Liver (tissue), 9 donors: ENCODE measurements around the gene PCSK4. TPM values are rescaled to one million over a fixed set of nuclear protein-coding genes. Genes with fewer than 3 reads are reported as not detected.

Source experiments
- DNase-seq: peaks from one replicate; pipeline ENCODE4 v3.0.0-alpha.2; 2017; ENCODE audit warnings: low spot score
- H3K27ac ChIP-seq, 2 donors: one replicate each; pipeline ENCODE4 v1.7.0; 2013; ENCODE audit warnings: inconsistent platforms in 2 of 2, low read length in 2 of 2, control low read depth in 1 of 2, low read depth in 1 of 2, mild to moderate bottlenecking in 1 of 2
- H3K27me3 ChIP-seq, 4 donors: one replicate each; pipeline versions ENCODE4 v1.6.1 to v1.7.0; 2013; ENCODE audit warnings: low read length in 3 of 4, inconsistent platforms in 1 of 4, mild to moderate bottlenecking in 1 of 4, moderate library complexity in 1 of 4; ENCODE audit not compliant: control insufficient read depth in 4 of 4, insufficient read depth in 4 of 4
- H3K36me3 ChIP-seq, 4 donors: one replicate each; pipeline versions ENCODE4 v1.6.1 to v1.7.0; 2013; ENCODE audit warnings: low read length in 3 of 4, mild to moderate bottlenecking in 3 of 4, low read depth in 1 of 4, moderate library complexity in 1 of 4; ENCODE audit not compliant: control insufficient read depth in 4 of 4, insufficient read depth in 3 of 4
- H3K4me1 ChIP-seq, 4 donors: one replicate each; pipeline versions ENCODE4 v1.6.1 to v1.7.0; 2013; ENCODE audit warnings: low read length in 3 of 4, mild to moderate bottlenecking in 3 of 4, moderate library complexity in 1 of 4; ENCODE audit not compliant: control insufficient read depth in 4 of 4, insufficient read depth in 4 of 4
- H3K4me3 ChIP-seq, 3 donors: one replicate each; pipeline versions ENCODE4 v1.6.1 to v1.7.0; 2013; ENCODE audit warnings: low read length in 3 of 3, control low read depth in 1 of 3, low read depth in 1 of 3, mild to moderate bottlenecking in 1 of 3
- H3K9ac ChIP-seq, 2 donors: one replicate each; pipeline ENCODE4 v1.7.0; 2013; ENCODE audit warnings: low read length in 2 of 2, mild to moderate bottlenecking in 2 of 2, moderate library complexity in 2 of 2, control low read depth in 1 of 2, low read depth in 1 of 2
- H3K9me3 ChIP-seq, 4 donors: one replicate each; pipeline versions ENCODE4 v1.6.1 to v1.7.0; 2013; ENCODE audit warnings: low read length in 3 of 4; ENCODE audit not compliant: control insufficient read depth in 4 of 4
- ATF3 ChIP-seq: IDR thresholded peaks from 2 replicates; pipeline ENCODE4 v1.6.1; 2016; ENCODE audit warnings: antibody characterized with exemption
- CTCF ChIP-seq: fragments of 150-350 bp; IDR thresholded peaks from 2 replicates; pipeline ENCODE4 v1.5.1; 2017; ENCODE audit warnings: improper control_type of control experiment, low read depth, low read length; ENCODE audit not compliant: missing input control
- EGR1 ChIP-seq, 2 donors: IDR thresholded peaks; 2 replicates each; pipeline ENCODE4 v1.6.1; 2016 to 2018; ENCODE audit warnings: antibody characterized with exemption in 2 of 2, low read depth in 2 of 2
- FOXA1 ChIP-seq: IDR thresholded peaks from 2 replicates; pipeline ENCODE4 v1.6.1; 2016; ENCODE audit warnings: antibody characterized with exemption
- FOXA2 ChIP-seq: IDR thresholded peaks from 2 replicates; pipeline ENCODE4 v1.6.1; 2016; ENCODE audit warnings: antibody characterized with exemption
- GABPA ChIP-seq, 2 donors: IDR thresholded peaks in 1 of 2; conservative IDR thresholded peaks in 1 of 2; 2 replicates each; pipeline ENCODE4 v1.6.1; 2016; ENCODE audit warnings: antibody characterized with exemption in 2 of 2, mild to moderate bottlenecking in 1 of 2, moderate library complexity in 1 of 2
- HNF4A ChIP-seq, 2 donors: conservative IDR thresholded peaks; 2 replicates each; pipeline ENCODE4 v1.6.1; 2016; ENCODE audit warnings: antibody characterized with exemption in 2 of 2, mild to moderate bottlenecking in 2 of 2
- HNF4G ChIP-seq: IDR thresholded peaks from 2 replicates; pipeline ENCODE4 v1.6.1; 2016; ENCODE audit warnings: antibody characterized with exemption
- JUND ChIP-seq, 2 donors: IDR thresholded peaks; 2 replicates each; pipeline ENCODE4 v1.6.1; 2016; ENCODE audit warnings: antibody characterized with exemption in 2 of 2
- MAX ChIP-seq: IDR thresholded peaks from 2 replicates; pipeline ENCODE4 v1.6.1; 2016; ENCODE audit warnings: antibody characterized with exemption
- NR2F2 ChIP-seq: IDR thresholded peaks from 2 replicates; pipeline ENCODE4 v1.6.1; 2016; ENCODE audit warnings: antibody characterized with exemption
- RAD21 ChIP-seq, 2 donors: IDR thresholded peaks; 2 replicates each; pipeline ENCODE4 v1.6.1; 2016; ENCODE audit warnings: antibody characterized with exemption in 2 of 2, mild to moderate bottlenecking in 2 of 2
- REST ChIP-seq: IDR thresholded peaks from 2 replicates; pipeline ENCODE4 v1.6.1; 2016; ENCODE audit warnings: antibody characterized with exemption, mild to moderate bottlenecking
- RXRA ChIP-seq, 2 donors: IDR thresholded peaks; 2 replicates each; pipeline ENCODE4 v1.6.1; 2017 to 2018; ENCODE audit warnings: antibody characterized with exemption in 2 of 2, mild to moderate bottlenecking in 1 of 2
- SP1 ChIP-seq: IDR thresholded peaks from 2 replicates; pipeline ENCODE4 v1.6.1; 2018; ENCODE audit warnings: antibody characterized with exemption, mild to moderate bottlenecking
- TAF1 ChIP-seq: conservative IDR thresholded peaks from 2 replicates; pipeline ENCODE4 v1.6.1; 2016; ENCODE audit warnings: antibody characterized with exemption, mild to moderate bottlenecking
- YY1 ChIP-seq: IDR thresholded peaks from 2 replicates; pipeline ENCODE4 v1.6.1; 2016; ENCODE audit warnings: antibody characterized with exemption, mild to moderate bottlenecking
- ZBTB33 ChIP-seq: IDR thresholded peaks from 2 replicates; pipeline ENCODE4 v1.6.1; 2016; ENCODE audit warnings: antibody characterized with exemption
- WGBS: extraction: QIAGEN DNeasy Blood & Tissue Kit; methylation state at CpG from one replicate; pipeline ENCODE4 v1.1.7; 2013; 5-methylcytosine and 5-hydroxymethylcytosine counted together
- polyA plus RNA-seq, 2 donors: library from polyadenylated mRNA; stranded (reverse) in 1 of 2; unstranded in 1 of 2; fragments of 200-250 nt in 1 of 2; fragments of >200 nt in 1 of 2; fragmentation: Nextera tagmentation in 1 of 2; extraction: Ambion mirVana in 1 of 2; gene quantifications; one replicate each; pipeline versions ENCODE4 v1.2.1 to v1.2.3, GENCODE V29; 2013 to 2015
- total RNA-seq, 2 donors: library from RNA; depleted of rRNA; stranded (reverse); fragments of >200 nt; gene quantifications; one replicate each; pipeline ENCODE4 v1.2.3, GENCODE V29; 2014
- donor health status: healthy.
- donor health status: healthy.
- donor health status: healthy.
- donor health status: healthy.
- donor health status: healthy.

PCSK4 gene
- total and polyA plus RNA-seq, 4 donors, result 0.60 to 2.6 (median 1.9) TPM

- DNase-seq, result peak; percentile 92
- peak overlapping the region; percentile 21 to 56 (median 26) for H3K4me3 ChIP-seq
- no peaks in the 10 kb centered on the region for H3K9me3 ChIP-seq
- H3K9ac ChIP-seq, result no peak overlapping the region
- H3K27ac ChIP-seq, result peak overlapping the region; percentile 58 to 73
- H3K36me3 ChIP-seq, result no peaks in the 10 kb centered on the region
- TF ChIP-seq HNF4G, result no peak
- no peak for TF ChIP-seq YY1
- peak; percentile 96 for TF ChIP-seq MAX
- TF ChIP-seq FOXA1, result no peak
- TF ChIP-seq GABPA (IDR thresholded peaks at IDR 0.05 in 1 of 2, conservative IDR thresholded peaks at IDR 0.05 in 1 of 2), result peak in 1 of 2 donors; percentile 51
- TF ChIP-seq RAD21 (IDR thresholded peaks at IDR 0.05), result no peak
- no peak for TF ChIP-seq REST
- no peak for TF ChIP-seq CTCF
- TF ChIP-seq EGR1 (IDR thresholded peaks at IDR 0.05; ENCODE audit: low read depth in 2 of 2), result no peak
- TF ChIP-seq TAF1, result no peak
- no peak for TF ChIP-seq ATF3
- TF ChIP-seq NR2F2, result no peak
- no peak for TF ChIP-seq ZBTB33
- no peak for TF ChIP-seq JUND (IDR thresholded peaks at IDR 0.05)
- TF ChIP-seq FOXA2, result no peak
- TF ChIP-seq RXRA (IDR thresholded peaks at IDR 0.05), result peak; percentile 23 to 36
- peak; percentile 94 for TF ChIP-seq SP1
- TF ChIP-seq HNF4A (conservative IDR thresholded peaks at IDR 0.05), result peak; percentile 3 to 48
- 3% methylated on average over 46 of the region's 46 CpGs for WGBS
- H3K27me3 ChIP-seq, result no peaks in the 10 kb centered on the region
- peaks cover 3 to 29% (median 14%) of the 10 kb centered on the region in 4 donors for H3K4me1 ChIP-seq
Observed at GRCh38 chr19:1507763-1508506, 17.8 kb upstream of the PCSK4 start.
